HEK293 (cell line): ENCODE results near the gene KCNJ11.

Experiments used
- IKZF3 ChIP-seq: fragments of 450-650 bp; IDR thresholded peaks from 2 replicates; pipeline ENCODE4 v1.5.0; 2018; ENCODE audit warnings: missing biosample characterization, mild to moderate bottlenecking, missing genetic modification characterization, moderate library complexity
- KLF16 ChIP-seq: fragments of 450-650 bp; formaldehyde crosslinking; IDR thresholded peaks from 2 replicates; pipeline ENCODE4 v1.5.1; 2017; ENCODE audit warnings: missing biosample characterization, missing genetic modification characterization
- KLF8 ChIP-seq: fragments of 450-650 bp; formaldehyde crosslinking; IDR thresholded peaks from 2 replicates; pipeline ENCODE4 v1.5.1; 2016; ENCODE audit warnings: missing biosample characterization, missing genetic modification characterization
- KLF9 ChIP-seq: fragments of 450-650 bp; formaldehyde crosslinking; IDR thresholded peaks from 2 replicates; pipeline ENCODE4 v1.5.1; 2016; ENCODE audit warnings: missing biosample characterization, missing genetic modification characterization, low read depth
- MZF1 ChIP-seq: fragments of 450-650 bp; formaldehyde crosslinking; IDR thresholded peaks from 2 replicates; pipeline ENCODE4 v1.5.1; 2017; ENCODE audit warnings: missing biosample characterization, missing genetic modification characterization, borderline replicate concordance
- PRDM2 ChIP-seq: fragments of 450-650 bp; formaldehyde crosslinking; IDR thresholded peaks from 2 replicates; pipeline ENCODE4 v1.5.1; 2016; ENCODE audit warnings: missing biosample characterization, missing genetic modification characterization, borderline replicate concordance
- SETDB1 ChIP-seq: IDR thresholded peaks from one replicate; pipeline ENCODE4 v1.6.1; 2017; ENCODE audit warnings: mild to moderate bottlenecking, low read length, moderate library complexity, mixed read lengths; ENCODE audit not compliant: insufficient read length
- SP2 ChIP-seq: fragments of 450-650 bp; formaldehyde crosslinking; IDR thresholded peaks from 2 replicates; pipeline ENCODE4 v1.5.1; 2016; ENCODE audit warnings: missing biosample characterization, missing genetic modification characterization
- TSHZ1 ChIP-seq: fragments of 450-650 bp; formaldehyde crosslinking; IDR thresholded peaks from 2 replicates; pipeline ENCODE4 v1.5.1; 2016; ENCODE audit warnings: missing biosample characterization, missing genetic modification characterization, borderline replicate concordance
- ZBTB20 ChIP-seq: fragments of 450-650 bp; formaldehyde crosslinking; IDR thresholded peaks from 2 replicates; pipeline ENCODE4 v1.5.1; 2016; ENCODE audit warnings: missing biosample characterization, missing genetic modification characterization
- ZBTB21 ChIP-seq: fragments of 450-650 bp; formaldehyde crosslinking; IDR thresholded peaks from 2 replicates; pipeline ENCODE4 v1.5.1; 2017; ENCODE audit warnings: missing biosample characterization, missing genetic modification characterization
- ZNF10 ChIP-seq: fragments of 450-650 bp; formaldehyde crosslinking; IDR thresholded peaks from 2 replicates; pipeline ENCODE4 v1.5.1; 2017; ENCODE audit warnings: missing biosample characterization, missing genetic modification characterization
- ZNF114 ChIP-seq: fragments of 450-650 bp; formaldehyde crosslinking; IDR thresholded peaks from 2 replicates; pipeline ENCODE4 v1.5.0; 2017; ENCODE audit warnings: missing biosample characterization, missing genetic modification characterization
- ZNF148 ChIP-seq: fragments of 450-650 bp; formaldehyde crosslinking; IDR thresholded peaks from 2 replicates; pipeline ENCODE4 v1.5.0; 2017; ENCODE audit warnings: missing biosample characterization, missing genetic modification characterization, borderline replicate concordance
- ZNF221 ChIP-seq: fragments of 450-650 bp; formaldehyde crosslinking; IDR thresholded peaks from 2 replicates; pipeline ENCODE4 v1.5.1; 2017; ENCODE audit warnings: missing biosample characterization, missing genetic modification characterization, borderline replicate concordance
- ZNF248 ChIP-seq: fragments of 450-650 bp; formaldehyde crosslinking; IDR thresholded peaks from 2 replicates; pipeline ENCODE4 v1.5.1; 2017; ENCODE audit warnings: missing biosample characterization, missing genetic modification characterization
- ZNF394 ChIP-seq: fragments of 450-650 bp; formaldehyde crosslinking; IDR thresholded peaks from 2 replicates; pipeline ENCODE4 v1.5.1; 2016; ENCODE audit warnings: missing biosample characterization, missing genetic modification characterization, mild to moderate bottlenecking, moderate library complexity, borderline replicate concordance
- ZNF404 ChIP-seq: fragments of 450-650 bp; formaldehyde crosslinking; IDR thresholded peaks from 2 replicates; pipeline ENCODE4 v1.5.1; 2017; ENCODE audit warnings: missing biosample characterization, missing genetic modification characterization
- ZNF416 ChIP-seq: fragments of 450-650 bp; formaldehyde crosslinking; IDR thresholded peaks from 2 replicates; pipeline ENCODE4 v1.5.1; 2016; ENCODE audit warnings: missing biosample characterization, missing genetic modification characterization
- ZNF501 ChIP-seq: fragments of 450-650 bp; formaldehyde crosslinking; IDR thresholded peaks from 2 replicates; pipeline ENCODE4 v1.5.1; 2016; ENCODE audit warnings: missing biosample characterization, missing genetic modification characterization
- ZNF549 ChIP-seq: fragments of 450-650 bp; IDR thresholded peaks from 2 replicates; pipeline ENCODE4 v1.5.1; 2018; ENCODE audit warnings: missing biosample characterization, missing genetic modification characterization, mild to moderate bottlenecking, inconsistent platforms, moderate library complexity
- ZNF561 ChIP-seq: fragments of 450-650 bp; IDR thresholded peaks from 2 replicates; pipeline ENCODE4 v1.5.1; 2018; ENCODE audit warnings: missing biosample characterization, missing genetic modification characterization, borderline replicate concordance
- ZNF677 ChIP-seq: fragments of 450-650 bp; IDR thresholded peaks from 2 replicates; pipeline ENCODE4 v1.5.0; 2018; ENCODE audit warnings: missing biosample characterization, mild to moderate bottlenecking, missing genetic modification characterization, moderate library complexity
- ZNF701 ChIP-seq: fragments of 450-650 bp; formaldehyde crosslinking; IDR thresholded peaks from 2 replicates; pipeline ENCODE4 v1.5.1; 2016; ENCODE audit warnings: missing biosample characterization, missing genetic modification characterization
- TF ChIP-seq, protein P1 (sequence below): fragments of 450-650 bp; formaldehyde crosslinking; IDR thresholded peaks from 2 replicates; pipeline ENCODE4 v1.5.1; 2016; ENCODE audit warnings: missing biosample characterization, missing genetic modification characterization

Gene KCNJ11

GRCh38 chr11:17351510-17352176 is 36.8 kb downstream of the KCNJ11 start, which contains the start of gene NCR3LG1 (continued):
- TF ChIP-seq KLF9 (tag by site-specific recombination) (peak; percentile 36; the same call in 1 of the 2 replicates), ZNF404 (tag by site-specific recombination) (no peak), ZNF10 (0 out of 2 replicates have a peak, but pooled peaks have one; percentile 21), PRDM2 (tag by site-specific recombination) (no peak), ZBTB20 (tag by site-specific recombination) (peak; percentile 70; the same call in 1 of the 2 replicates), ZNF677 (tag by site-specific recombination) (no peak), ZNF549 (tag by site-specific recombination) (no peak), ZNF148 (tag by site-specific recombination) (no peak), SP2 (tag by site-specific recombination) (peak; percentile 54), KLF8 (peak; percentile 56), ZNF114 (tag by site-specific recombination) (no peak), SETDB1 (peak; percentile 9), ZBTB21 (tag by site-specific recombination) (peak; percentile 73), ZNF416 (tag by site-specific recombination) (no peak), KLF16 (tag by site-specific recombination) (peak; percentile 63; the same call in 1 of the 2 replicates), ZNF561 (tag by site-specific recombination) (0 out of 2 replicates have a peak, but pooled peaks have one; percentile 27), MZF1 (0 out of 2 replicates have a peak, but pooled peaks have one; percentile 26), IKZF3 (tag by site-specific recombination) (peak; percentile 80), ZNF394 (tag by site-specific recombination) (no peak; the same call in 1 of the 2 replicates), TSHZ1 (tag by site-specific recombination) (no peak), ZNF501 (peak; percentile 56; the same call in 1 of the 2 replicates), ZNF221 (no peak), ZNF701 (no peak), ZNF248 (tag by site-specific recombination) (no peak)
- TF ChIP-seq, protein P1, sequence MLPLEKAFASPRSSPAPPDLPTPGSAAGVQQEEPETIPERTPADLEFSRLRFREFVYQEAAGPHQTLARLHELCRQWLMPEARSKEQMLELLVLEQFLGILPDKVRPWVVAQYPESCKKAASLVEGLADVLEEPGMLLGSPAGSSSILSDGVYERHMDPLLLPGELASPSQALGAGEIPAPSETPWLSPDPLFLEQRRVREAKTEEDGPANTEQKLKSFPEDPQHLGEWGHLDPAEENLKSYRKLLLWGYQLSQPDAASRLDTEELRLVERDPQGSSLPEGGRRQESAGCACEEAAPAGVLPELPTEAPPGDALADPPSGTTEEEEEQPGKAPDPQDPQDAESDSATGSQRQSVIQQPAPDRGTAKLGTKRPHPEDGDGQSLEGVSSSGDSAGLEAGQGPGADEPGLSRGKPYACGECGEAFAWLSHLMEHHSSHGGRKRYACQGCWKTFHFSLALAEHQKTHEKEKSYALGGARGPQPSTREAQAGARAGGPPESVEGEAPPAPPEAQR (tag by site-specific recombination): no peak
